OCI-LY1 (cell line): ENCODE data around the gene UBE2N.

ENCODE experiments used
- H2AFZ ChIP-seq: fragments of 200-600 bp; sonication (generic), shearing (Covaris generic); 2 replicates; pipeline ENCODE4 v1.6.0; 2014; ENCODE audit warnings: antibody characterized with exemption, mild to moderate bottlenecking, low read length
- H3F3A ChIP-seq: fragments of 200-600 bp; sonication (generic), shearing (Covaris generic); 2 replicates; pipeline ENCODE4 v1.6.0; 2014; ENCODE audit warnings: mild to moderate bottlenecking, antibody characterized with exemption, low read length, moderate library complexity; ENCODE audit not compliant: insufficient read depth
- H3K27ac ChIP-seq: fragments of 200-600 bp; sonication (generic); 2 replicates; pipeline ENCODE4 v1.5.1; 2014; ENCODE audit warnings: low read length, mixed run types, mild to moderate bottlenecking, low read depth; ENCODE audit not compliant: poor library complexity, severe bottlenecking
- H3K27me3 ChIP-seq: fragments of 200-600 bp; sonication (generic); 2 replicates; pipeline ENCODE4 v1.6.0; 2014; ENCODE audit warnings: antibody characterized with exemption, mild to moderate bottlenecking, low read length, moderate library complexity; ENCODE audit not compliant: insufficient read depth
- H3K36me3 ChIP-seq: fragments of 200-600 bp; sonication (generic); 2 replicates; pipeline ENCODE4 v1.6.1; 2014; ENCODE audit warnings: mild to moderate bottlenecking, antibody characterized with exemption, low read length, moderate library complexity, mixed read lengths; ENCODE audit not compliant: insufficient read depth
- H3K4me1 ChIP-seq: fragments of 200-600 bp; sonication (generic); 2 replicates; pipeline ENCODE4 v1.5.1; 2014; ENCODE audit warnings: mild to moderate bottlenecking, low read length, moderate library complexity; ENCODE audit not compliant: insufficient read depth, severe bottlenecking
- H3K4me2 ChIP-seq: fragments of 200-600 bp; sonication (generic), shearing (Covaris generic); 2 replicates; pipeline ENCODE4 v1.6.1; 2014; ENCODE audit warnings: low read length
- H3K4me3 ChIP-seq: fragments of 200-600 bp; sonication (generic); 2 replicates; pipeline ENCODE4 v1.5.1; 2014; ENCODE audit warnings: low read length, low read depth, mild to moderate bottlenecking, mixed read lengths; ENCODE audit not compliant: poor library complexity, severe bottlenecking
- H3K79me2 ChIP-seq: fragments of 200-600 bp; shearing (Covaris generic); 2 replicates; pipeline ENCODE4 v1.6.1; 2016; ENCODE audit warnings: mixed run types, low read length, mixed read lengths; ENCODE audit not compliant: insufficient read depth
- H3K9ac ChIP-seq: fragments of 200-600 bp; sonication (generic), shearing (Covaris generic); 2 replicates; pipeline ENCODE4 v1.6.1; 2014; ENCODE audit warnings: mild to moderate bottlenecking, low read length, mixed read lengths
- H3K9me2 ChIP-seq: fragments of 200-600 bp; sonication (generic), shearing (Covaris generic); 2 replicates; pipeline ENCODE4 v1.6.1; 2014; ENCODE audit warnings: low read depth, mild to moderate bottlenecking, low read length, mixed read lengths
- H3K9me3 ChIP-seq: fragments of 200-600 bp; shearing (Covaris generic); 2 replicates; pipeline ENCODE4 v1.6.1; 2014; ENCODE audit warnings: low read length, mixed read lengths
- H4K20me1 ChIP-seq: fragments of 200-600 bp; sonication (generic), shearing (Covaris generic); 2 replicates; pipeline ENCODE4 v1.6.0; 2016; ENCODE audit warnings: mild to moderate bottlenecking, low read length; ENCODE audit not compliant: insufficient read depth
- EZH2 ChIP-seq: fragments of 200-600 bp; sonication (generic), shearing (Covaris generic); IDR thresholded peaks from 2 replicates; pipeline ENCODE4 v1.8.0; 2017; ENCODE audit warnings: borderline replicate concordance, mixed run types, mild to moderate bottlenecking, antibody characterized with exemption, low read length, moderate library complexity, mixed read lengths
- TF ChIP-seq, protein P1 (sequence below): fragments of 200-600 bp; sonication (generic), shearing (Covaris generic); IDR thresholded peaks from 2 replicates; pipeline ENCODE4 v1.5.1; 2017; ENCODE audit warnings: mild to moderate bottlenecking, antibody characterized with exemption, low read length, moderate library complexity, mixed read lengths

UBE2N gene

GRCh38 chr12:93465841-93466240, 24.1 kb upstream of the UBE2N start:
- Histone ChIP-seq H3K36me3 (peaks cover 15% of the 10 kb centered on the region; the same call in 1 of the 2 replicates), H3K9me2 (no peaks in the 10 kb centered on the region), H3K27ac (no peak overlapping the region), H3K4me1 (peaks cover 23% of the 10 kb centered on the region), H3K9me3 (no peaks in the 10 kb centered on the region), H3K4me2 (no peak overlapping the region), H3F3A (no peaks in the 10 kb centered on the region), H3K79me2 (peaks cover 20% of the 10 kb centered on the region), H3K9ac (no peak overlapping the region), H4K20me1 (no peaks in the 10 kb centered on the region), H3K4me3 (no peak overlapping the region), H2AFZ (no peak overlapping the region), H3K27me3 (no peaks in the 10 kb centered on the region)
- TF ChIP-seq, protein P1, sequence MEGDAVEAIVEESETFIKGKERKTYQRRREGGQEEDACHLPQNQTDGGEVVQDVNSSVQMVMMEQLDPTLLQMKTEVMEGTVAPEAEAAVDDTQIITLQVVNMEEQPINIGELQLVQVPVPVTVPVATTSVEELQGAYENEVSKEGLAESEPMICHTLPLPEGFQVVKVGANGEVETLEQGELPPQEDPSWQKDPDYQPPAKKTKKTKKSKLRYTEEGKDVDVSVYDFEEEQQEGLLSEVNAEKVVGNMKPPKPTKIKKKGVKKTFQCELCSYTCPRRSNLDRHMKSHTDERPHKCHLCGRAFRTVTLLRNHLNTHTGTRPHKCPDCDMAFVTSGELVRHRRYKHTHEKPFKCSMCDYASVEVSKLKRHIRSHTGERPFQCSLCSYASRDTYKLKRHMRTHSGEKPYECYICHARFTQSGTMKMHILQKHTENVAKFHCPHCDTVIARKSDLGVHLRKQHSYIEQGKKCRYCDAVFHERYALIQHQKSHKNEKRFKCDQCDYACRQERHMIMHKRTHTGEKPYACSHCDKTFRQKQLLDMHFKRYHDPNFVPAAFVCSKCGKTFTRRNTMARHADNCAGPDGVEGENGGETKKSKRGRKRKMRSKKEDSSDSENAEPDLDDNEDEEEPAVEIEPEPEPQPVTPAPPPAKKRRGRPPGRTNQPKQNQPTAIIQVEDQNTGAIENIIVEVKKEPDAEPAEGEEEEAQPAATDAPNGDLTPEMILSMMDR, result no peak
- TF ChIP-seq EZH2, result no peak

DNA sequence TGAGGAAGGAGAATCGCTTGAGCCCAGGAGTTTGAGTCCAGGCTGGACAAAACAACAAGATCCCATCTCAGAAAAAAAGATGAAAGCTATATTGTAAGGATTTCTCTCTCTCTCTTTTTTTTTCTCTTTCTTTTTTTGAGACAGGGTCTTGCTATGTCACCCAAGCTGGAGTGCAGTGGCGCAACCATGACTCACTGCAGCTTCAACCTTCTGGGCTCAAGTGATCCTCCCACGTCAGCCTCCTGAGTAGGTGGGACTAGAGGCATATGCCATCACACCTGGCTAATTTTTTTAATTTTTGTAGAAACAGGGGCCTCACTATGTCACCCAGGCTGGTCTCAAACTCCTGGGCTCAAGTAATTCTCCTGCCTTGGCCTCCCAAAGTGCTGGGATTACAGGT, 19.8 kb upstream of the UBE2N start:
- H3K9me3 ChIP-seq, result no peaks in the 10 kb centered on the region
- H3K36me3 ChIP-seq, result no peaks in the 10 kb centered on the region
- no peaks in the 10 kb centered on the region for H3K9me2 ChIP-seq
- no peaks in the 10 kb centered on the region for H3K79me2 ChIP-seq
- H4K20me1 ChIP-seq, result no peaks in the 10 kb centered on the region
- no peaks in the 10 kb centered on the region for H3K27me3 ChIP-seq
- H3F3A ChIP-seq, result no peaks in the 10 kb centered on the region
- no peak overlapping the region for H2AFZ ChIP-seq
- no peak overlapping the region for H3K4me3 ChIP-seq
- no peak overlapping the region for H3K4me2 ChIP-seq
- no peak overlapping the region for H3K9ac ChIP-seq
- H3K27ac ChIP-seq, result no peak overlapping the region
- no peaks in the 10 kb centered on the region for H3K4me1 ChIP-seq
- TF ChIP-seq EZH2, result no peak
- TF ChIP-seq, protein P1, result no peak

GRCh38 chr12:93460902-93461301, 19.2 kb upstream of the UBE2N start:
- Histone ChIP-seq H3K4me2 (no peak overlapping the region), H3K27ac (no peak overlapping the region), H4K20me1 (no peaks in the 10 kb centered on the region), H3K27me3 (no peaks in the 10 kb centered on the region), H3K4me3 (no peak overlapping the region), H2AFZ (no peak overlapping the region), H3F3A (no peaks in the 10 kb centered on the region), H3K36me3 (no peaks in the 10 kb centered on the region), H3K9me2 (no peaks in the 10 kb centered on the region), H3K9ac (no peak overlapping the region), H3K79me2 (no peaks in the 10 kb centered on the region), H3K9me3 (no peaks in the 10 kb centered on the region), H3K4me1 (no peaks in the 10 kb centered on the region)
- TF ChIP-seq, protein P1, result no peak
- no peak for TF ChIP-seq EZH2
